NCI-H1694 (cell line): ENCODE measurements around the gene LRP11.
"Not testable (repeated sequence)": the region's sequence is repeated elsewhere in the genome, so short reads cannot be mapped to it uniquely, and the experiment has no call there.

Source experiments
- DNase-seq: peaks from one replicate; lab custom pipeline; 2025; lab: John Stamatoyannopoulos, UW

LRP11 gene

DNA sequence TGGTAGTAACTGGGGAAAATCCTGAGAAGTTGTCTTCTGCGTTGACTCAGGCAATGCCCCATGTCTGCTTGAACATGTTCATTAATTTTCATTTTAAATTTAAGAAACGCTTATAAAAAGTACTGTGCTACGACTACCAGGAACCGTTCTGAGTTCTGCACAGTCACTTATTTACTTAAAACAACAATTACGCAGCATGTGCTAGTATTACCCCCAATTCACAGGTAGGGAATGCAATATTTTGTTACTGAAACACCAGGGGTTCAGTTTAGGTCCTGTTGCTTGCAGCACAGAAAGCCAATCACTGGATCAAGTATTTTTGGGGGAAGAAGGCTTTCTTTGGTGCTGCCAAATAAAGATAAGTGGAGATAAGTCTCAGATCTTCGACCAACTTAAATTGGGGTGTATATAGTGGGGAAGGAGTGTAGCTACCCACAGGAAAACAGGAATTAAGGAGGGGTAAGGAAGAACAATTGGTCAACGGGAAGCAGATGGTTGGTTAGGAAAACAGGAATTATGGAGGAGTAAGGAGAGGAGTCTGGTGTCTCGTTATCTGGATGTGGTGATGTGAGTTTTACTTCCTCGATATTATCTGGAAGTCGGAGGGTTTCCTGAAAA lies 5.2 kb upstream of the LRP11 start:
- no peak for DNase-seq

DNA sequence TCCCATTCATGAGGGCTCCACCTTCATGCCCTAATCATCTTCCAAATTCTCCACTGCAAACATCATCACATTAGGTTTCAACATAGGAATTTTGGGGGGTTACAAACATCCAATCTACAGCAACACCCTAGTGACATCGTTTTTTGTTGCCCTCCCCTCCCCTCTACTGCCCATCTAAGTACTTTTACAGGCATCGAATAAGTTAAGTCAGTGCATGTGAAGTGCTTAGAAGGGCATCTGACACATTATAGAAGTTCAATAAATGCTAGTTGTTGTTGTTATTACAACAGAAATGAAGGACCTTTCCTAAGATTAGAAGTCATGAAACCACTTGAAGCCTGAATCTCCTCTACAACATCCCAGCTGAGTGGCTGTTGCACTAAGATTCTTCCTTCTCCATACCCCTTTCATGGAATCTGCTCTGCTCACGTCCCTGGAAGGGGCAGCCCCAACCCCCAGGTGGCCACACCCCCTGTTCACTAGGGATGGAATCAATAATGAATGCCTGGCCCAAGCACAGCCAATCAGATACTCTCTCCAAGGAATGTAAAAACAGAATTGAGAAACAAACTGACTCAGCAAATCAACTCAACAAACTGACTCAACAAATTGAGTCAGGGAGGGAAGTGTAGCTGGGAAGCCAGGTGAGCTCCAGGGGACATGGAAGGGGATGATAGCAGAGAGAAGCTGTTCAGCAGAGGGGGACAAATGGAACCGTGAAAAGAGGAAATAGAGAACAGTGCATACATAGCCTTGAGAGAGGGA lies 3.9 kb upstream of the LRP11 start:
- DNase-seq = no peak

DNA sequence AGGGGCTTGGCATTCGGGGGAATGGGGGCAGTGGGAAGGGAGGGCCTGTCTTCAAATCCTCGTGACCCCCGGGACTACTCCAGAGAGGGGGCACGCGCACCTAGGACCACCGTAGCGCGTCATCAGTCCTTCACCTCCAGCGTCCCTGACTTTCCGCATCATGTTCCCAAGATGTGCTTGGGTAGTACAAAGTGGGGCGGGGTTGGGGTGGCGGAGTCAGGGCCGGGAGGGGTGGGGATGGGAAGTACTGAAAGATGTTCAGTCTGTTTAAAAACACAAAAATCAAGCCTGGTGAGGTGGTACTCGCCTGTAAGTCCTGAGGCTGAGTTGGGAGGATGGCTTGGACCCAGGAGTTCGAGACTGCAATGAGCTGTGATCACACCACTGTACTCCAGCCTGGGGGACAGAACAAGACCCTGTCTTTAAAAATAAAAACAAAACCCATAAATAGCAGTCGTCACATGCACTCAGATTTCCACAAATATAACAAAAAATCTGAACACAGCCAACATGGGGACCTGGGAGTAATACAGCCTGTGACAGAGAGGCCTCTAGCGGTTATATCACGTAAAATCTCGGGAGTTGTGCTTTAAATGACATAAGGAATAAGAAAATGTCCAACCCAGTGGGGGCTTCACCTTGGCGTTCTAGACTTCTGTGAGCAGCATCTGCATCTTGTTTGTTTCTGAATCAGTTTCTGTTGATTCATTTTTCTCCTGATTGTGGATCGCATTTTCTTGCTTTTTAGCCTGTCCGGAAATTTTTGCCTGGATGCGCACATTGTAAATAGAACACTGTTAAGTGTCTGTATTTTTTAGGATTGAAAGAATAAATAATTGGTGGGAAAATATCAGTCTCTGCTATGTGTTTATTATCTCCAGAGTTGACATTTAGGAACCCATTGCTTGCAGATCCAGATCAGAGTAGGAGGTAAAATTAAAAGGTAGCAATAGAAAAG lies 698 bp upstream of the LRP11 start:
- DNase-seq = peak; percentile 74

DNA sequence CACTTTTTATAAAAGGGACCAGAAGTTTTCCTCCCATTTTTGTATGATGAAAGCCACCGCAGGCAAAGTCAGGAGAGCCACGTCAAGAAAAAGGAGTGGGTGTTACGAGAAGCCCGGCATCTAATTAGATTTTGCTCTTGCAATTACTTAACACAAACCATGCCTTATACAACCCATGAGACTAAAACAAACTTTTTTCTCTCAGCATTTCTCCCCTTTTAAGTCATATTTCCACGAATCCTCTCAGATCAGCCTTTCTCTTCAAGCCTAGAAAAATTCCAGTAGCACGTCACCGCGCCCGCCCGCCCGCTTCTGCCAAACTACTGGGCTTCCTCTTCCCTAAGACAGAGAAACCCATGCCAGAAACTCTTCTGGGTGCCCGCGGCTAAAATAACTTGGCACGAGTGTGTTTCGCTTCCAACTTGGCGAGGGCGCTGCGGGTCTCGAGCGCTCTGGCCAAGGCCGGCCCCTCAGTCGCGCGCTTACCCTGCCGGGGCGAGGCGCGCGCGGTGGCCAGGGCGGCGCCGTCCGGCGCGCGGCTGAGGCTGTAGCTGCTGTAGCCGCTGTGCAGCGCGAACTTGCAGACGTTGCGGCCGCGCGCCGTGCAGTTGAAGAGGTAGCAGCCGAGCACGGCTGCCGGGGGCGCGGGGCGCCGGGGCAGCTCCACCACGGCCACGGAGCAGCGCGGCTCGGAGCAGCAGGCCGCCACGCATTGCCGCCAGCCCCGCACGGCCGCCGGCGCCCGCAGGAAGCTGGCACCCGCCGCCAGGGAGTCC lies 1.0 kb downstream of the LRP11 start:
- DNase-seq = peak; percentile 16

DNA sequence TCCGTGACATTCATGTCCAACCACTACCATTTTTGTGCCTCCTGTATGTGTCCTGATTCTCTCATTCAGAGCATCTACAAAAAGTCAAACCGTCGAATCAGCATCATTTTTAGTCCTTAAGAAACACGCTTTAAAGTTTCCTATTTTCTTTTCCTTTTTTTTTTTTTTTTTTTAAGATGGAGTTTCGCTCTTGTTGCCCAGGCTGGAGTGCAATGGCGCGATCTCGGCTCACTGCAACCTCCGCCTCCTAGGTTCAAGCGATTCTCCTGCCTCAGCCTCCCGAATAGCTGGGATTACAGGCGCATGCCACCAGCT lies 1.8 kb downstream of the LRP11 start:
- not testable (repeated sequence) for DNase-seq

DNA sequence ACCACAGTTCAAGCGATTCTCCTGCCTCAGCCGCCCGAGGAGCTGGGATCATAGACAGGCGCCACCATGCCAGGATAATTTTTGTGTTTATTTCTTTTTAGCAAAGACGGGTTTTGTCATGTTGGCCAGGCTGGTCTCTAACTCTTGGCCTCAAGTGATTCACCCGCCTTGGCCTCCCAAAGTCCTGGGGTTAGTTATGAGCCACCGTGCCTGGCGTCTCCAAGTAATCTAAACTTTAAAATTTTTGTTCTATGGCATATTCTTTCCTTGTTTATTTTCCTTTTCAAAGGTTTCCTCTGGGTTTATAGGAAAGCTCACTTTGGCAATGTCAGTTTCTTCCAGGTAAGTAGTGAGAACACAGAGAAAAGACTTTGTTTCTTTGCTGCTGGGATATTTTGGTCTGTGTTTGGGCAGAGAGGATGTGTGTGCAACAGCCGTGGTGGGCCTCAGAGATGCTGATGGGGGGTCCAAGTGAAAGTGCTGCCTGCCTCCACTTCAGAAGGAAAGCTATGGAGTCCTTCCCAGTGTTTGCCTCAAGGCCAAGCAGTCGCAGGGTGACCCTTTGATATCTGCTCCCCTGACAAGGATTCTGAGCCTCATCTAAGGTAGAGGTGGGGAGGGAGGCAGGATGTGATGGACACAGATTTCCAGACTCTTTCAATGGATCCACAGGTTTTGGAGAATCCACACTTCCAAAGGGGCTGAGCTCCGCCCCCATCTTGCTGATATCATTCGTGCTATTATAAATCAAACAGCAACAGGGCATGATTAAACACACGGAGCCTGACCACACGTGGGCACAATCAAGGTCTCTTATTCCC lies 2.3 kb downstream of the LRP11 start:
- no peak for DNase-seq

DNA sequence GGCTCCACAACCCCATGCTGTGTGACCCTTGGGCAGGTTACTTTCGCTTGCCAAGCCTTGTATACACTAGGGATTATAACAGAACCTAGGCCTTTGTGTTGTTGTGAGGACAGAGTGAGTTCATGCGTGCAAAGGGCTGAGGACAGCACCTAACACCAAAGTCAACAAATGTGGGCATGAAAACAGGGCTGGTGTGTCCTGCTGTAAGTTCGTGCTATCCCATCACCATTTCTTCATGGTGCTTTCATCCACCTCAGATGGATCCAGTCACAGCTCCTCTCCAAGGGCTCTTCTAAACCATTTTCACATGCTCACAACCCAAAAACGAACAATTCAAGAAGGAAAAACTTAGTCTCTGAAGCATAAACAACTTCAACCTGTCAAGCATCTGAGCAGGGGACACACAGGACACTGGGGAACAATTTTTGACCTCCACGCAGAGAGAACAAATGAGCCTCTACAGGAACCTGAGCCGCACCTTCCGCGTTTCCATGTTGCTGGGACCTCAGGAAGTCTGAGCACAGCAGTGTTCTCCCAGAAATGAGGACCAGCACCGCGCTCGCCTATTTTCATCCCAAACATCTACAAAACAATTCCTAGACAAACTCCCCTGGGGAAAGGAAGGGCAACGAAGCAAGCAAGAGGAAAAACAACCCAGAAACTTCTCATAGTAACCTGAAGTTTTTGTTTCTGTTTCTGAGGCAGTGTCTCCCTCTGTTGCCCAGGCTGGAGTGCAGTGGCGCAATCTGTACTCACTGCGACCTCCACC lies 3.1 kb downstream of the LRP11 start:
- DNase-seq = no peak

DNA sequence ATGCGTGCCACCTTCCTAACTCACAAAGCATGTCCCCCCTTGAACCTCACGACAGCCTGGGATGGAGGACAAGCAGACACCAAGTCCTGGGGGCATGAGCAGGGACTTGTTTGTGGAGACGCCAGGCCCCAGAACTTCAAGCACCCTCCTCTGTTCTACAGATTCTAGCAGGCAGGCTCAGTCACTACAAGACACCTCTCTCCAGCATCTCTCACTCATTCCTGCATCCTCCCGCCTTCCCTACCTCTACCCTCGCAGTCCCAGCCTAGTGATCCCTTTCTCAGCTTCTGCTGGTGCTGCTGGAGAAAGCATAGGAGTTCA lies 3.7 kb downstream of the LRP11 start:
- DNase-seq = no peak

DNA sequence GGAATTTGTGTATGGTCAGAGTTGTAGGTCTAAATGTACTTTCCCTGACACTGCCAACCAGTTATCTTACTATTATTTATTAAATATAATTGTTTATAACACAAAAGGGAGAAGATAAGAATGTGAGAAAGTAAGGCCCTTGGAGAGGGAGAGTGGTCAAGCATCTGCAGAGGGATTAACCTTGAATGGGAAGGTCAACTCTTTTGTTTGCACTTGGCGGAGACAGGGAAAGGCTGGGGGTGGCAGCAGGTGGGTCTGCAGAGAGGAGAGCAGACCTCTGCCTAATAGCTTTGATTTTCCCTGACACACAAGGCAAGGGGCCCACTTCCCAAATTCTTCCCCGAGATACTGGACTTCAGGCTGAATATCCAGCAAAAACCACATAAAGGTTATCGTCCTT lies 4.2 kb downstream of the LRP11 start:
- no peak for DNase-seq

DNA sequence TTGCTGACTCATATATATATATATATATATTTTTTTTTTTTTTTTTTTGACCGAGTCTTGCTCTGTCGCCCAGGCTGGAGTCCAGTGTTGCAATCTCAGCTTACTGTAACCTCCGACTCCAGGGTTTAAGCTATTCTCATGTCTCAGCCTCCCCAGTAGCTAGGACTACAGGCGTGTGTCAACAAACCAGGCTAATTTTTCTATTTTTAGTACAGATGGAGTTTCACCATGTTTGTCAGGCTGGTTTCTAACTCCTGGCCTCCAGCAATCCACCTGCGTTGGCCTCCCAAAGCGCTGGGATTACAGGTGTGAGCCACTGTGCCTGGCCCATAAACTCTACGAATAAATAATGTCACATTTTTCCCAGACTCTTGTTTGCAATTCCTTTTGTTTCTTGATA lies 4.8 kb downstream of the LRP11 start:
- DNase-seq = no peak

DNA sequence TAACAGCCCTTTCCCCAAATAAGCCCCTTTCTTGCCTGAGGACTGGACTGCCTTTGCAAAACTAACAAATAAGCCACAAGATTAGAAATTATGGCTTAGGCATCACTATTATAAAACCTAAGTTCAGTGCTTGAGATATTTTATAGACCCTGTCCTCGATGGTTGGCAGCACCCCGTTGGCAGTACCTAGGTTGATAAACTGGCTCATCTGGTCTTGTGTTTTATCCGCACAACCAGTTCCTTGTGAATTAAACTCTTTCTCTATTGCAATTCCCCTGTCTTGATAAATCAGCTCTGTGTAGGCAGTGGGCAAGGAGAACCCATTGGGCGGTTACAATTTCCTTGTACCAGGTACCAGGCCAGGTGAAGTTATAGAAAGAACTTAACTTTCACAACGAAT lies 6.6 kb downstream of the LRP11 start:
- DNase-seq = no peak

DNA sequence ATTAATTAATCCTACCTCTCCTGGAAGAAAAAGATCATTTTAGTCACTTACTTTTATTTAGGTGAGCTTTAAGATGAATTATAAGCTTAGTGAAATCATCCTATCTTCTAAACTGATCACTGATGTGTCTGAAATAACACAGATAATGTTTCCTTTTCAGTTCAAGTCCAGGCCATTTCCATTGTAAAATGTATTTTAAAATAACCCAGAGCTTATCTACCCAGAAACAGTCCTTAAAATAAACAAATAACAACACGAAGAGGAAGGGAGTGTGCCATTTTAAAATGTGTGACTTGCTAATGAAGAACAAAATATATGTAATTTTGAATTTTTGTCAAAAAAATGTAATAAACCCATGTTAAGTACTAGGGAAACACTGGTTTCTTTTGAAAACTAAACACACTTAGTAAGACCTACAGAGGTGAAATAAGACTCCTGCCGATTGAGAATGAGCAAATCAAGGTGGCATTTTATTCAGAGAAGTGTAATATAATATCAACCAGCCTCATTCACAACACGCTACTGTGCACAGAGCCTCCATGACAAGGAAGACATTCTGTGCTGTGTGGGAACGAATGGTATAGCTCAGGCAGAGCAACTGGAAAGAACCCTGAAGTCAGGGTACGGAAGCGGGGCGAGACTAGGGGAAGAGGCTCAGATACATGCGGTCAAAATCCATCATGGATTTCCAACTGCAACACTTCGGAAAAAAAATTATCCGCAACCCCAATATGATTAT lies 7.7 kb downstream of the LRP11 start:
- DNase-seq = no peak

DNA sequence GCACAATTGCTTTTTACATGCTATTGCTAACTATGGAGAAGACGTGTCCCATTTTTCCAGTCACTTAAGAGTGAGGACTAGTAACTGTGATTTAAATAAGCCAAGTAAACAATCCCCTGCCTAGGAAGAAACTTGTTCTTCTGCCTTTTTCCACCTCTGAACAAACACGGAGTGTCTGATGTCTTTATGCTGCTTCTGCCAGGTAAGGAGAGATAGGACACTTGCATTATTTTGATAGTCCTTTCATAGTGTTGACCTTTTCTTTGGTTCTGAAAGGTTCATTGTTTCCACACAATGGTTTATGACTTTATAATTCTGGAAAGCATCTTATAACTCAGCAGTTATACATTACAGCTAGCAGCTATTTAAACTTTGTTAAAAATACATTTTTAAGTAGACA lies 8.4 kb downstream of the LRP11 start:
- DNase-seq = no peak

DNA sequence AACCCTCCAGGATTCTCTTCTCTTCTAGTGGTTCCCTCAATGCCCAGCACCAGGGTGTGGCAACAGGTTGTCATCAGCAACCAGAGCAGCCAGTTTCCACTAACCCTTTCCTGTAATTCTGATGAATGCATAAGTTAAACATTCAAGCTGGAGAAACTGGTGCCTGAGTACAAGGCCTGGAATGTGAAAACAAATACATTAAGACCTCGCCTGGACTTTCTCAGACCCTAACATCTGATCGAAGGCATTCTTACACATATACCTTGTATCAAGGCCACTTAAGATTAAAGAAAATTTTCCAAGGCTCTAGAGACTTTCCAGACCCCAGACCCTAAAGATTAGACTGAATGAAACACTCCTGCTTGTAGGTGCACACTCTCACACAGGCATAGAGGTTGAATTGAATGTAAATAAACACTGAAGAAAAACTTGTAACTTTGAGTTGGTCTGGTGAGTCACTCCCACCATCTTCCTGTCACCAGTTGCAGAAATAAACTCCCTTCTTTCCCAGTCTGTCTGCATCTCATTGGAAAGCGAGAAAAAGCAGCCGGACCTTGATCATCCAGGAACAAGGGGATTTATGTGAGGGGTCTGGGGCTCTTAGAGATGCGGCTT lies 9.0 kb downstream of the LRP11 start:
- no peak for DNase-seq

DNA sequence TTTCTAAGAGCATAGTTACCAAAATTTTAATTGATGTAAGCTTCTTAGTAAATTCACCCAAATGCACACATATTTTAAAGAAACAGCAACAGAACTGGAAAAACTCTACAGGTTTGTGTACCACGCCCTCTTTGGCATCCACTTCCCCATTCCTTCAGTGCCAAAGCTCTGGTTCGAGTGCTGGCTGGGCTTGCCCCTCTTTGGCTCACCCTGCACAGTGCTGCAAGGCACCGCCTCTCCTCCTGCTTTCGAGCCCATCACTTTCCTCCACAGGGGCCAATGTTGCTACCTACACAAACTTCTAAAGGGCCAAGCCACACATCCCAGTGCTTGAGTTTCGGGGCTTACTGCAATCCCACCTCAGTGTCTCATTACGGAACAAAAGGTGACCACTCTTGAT lies 9.6 kb downstream of the LRP11 start:
- DNase-seq = no peak

DNA sequence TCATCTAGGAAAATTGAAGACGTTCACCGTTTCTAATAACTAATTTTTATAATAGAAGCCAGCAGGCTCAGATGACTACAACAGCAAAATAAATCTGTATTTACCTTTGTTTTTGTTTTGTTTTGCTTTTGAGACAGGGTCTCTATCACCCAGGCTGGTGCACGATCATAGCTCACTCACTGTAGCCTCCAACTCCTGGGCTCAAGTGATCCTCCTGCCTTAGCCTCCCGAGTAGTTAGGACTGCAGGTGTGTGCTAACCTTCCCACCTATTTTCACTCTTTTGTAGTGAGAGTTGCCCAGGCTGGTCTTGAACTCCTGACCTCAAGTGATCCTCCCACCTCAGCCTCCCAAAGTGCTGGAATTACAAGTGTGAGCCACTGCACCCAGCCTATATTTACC lies 10.1 kb downstream of the LRP11 start:
- DNase-seq = not testable (repeated sequence)

DNA sequence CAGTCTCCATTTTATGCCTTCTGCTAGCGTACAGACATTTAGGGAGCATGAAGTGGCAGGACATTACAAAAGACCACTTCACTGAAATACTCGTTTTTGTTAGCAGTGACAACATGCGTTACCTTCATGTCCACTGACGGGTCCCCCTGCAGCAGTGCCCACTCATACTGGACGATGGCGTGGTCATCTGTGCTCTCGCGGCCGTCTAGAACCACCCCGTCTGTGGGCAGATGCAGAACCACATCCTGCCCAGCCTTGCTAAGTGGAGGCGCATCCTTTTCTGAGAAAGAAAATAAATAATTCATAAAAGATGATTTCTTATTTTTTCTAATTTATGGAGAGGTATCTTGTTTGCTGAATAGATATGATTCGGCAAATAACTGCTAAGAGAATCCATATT lies 11.3 kb downstream of the LRP11 start:
- DNase-seq = no peak

DNA sequence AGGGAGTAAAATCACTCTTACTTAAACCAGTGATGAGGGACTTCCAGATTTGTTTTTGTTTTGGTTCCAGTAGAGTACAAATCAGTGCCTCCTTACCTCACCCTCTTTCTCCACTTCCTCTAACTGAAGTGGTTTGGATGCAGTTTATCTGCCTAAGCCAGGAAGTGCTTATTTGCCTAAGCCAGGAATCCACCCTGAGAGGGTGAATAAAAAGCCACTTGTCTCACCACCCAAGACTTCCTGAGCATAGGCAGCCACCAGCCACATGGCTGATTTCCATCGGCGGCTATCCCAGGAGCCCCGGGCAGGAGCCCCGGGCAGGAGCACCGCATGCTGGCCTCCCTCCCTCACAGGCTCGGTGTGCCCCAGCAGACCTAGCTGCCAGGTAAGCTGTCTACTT lies 12.0 kb downstream of the LRP11 start:
- DNase-seq = no peak

DNA sequence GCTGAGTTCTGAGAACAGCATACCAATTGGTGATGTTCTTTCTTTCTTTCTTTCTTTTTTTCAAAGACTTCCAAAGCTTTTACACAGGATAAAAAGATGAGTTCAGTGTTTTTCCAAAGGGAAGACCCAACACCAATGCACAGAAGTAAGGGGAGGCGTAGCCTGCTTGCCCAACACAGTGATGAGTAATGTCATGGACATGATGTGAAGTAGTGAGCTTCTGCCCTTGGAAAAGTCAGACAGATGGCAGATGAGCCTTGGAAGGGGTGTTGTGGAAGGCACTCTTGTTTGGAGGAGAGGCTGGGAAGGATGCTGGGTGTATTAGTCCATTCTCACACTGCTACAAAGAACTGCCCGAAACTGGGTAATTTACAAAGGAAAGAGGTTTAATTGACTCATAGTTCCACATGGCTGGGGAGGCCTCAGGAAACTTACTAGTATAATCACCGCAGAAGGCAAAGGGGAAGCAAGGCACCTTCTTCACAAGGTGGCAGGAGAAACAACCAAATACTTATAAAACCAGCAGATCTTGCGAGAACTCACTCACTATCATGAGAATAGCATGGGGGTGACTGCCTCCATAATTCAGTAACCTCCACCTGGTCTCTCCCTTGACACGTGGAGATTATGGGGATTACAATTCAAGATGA lies 12.6 kb downstream of the LRP11 start:
- no peak for DNase-seq
